MM.1S (cell line): ENCODE results near the gene FOXK1.

Experiments
- EZH2 ChIP-seq: fragments of 300-600 bp; sonication (generic); optimal IDR thresholded peaks from 2 replicates; pipeline ENCODE3; 2017; ENCODE audit warnings: low read depth, mild to moderate bottlenecking, antibody characterized with exemption, low read length, mixed read lengths
- TF ChIP-seq, protein P1 (sequence below): fragments of 300-600 bp; sonication (generic); IDR thresholded peaks from 2 replicates; pipeline ENCODE4 v1.5.1; 2016; ENCODE audit warnings: antibody characterized with exemption, low read length, mixed read lengths

DNA sequence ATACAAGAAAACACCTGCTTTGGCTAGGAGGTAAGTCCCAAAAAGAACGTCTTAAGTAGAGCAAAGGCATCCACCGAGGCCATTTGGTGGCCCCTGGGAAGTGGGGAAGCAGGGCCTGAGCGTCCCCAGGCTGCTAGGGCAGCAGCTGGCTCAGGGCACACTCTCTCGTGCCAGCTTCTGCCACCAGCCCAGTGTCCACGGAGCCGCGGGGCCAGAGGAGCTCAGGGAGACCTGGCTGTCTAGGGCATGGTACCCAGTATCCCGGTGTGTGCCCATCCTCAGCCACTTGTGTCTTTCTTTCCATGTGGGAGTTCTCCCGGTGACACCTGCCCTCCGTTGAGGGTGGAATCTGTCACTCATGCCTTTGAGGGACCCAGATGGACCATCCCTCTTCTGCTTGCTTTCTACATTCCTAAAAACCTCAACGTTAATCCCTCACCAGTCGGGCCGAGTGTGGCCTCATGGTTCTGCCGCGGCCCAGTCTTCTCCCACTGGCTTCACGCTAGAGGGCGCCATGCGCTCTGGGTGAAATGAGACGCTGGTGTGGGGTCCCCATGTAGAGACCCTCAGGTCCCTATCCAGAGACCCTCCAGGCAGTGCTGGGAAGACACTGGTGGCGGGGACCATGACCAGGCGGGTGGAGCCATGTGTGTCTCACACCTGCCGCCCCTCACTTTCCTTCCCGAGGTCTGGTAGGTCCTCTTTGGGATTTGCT lies 83.8 kb downstream of the FOXK1 start:
- TF ChIP-seq, protein P1, sequence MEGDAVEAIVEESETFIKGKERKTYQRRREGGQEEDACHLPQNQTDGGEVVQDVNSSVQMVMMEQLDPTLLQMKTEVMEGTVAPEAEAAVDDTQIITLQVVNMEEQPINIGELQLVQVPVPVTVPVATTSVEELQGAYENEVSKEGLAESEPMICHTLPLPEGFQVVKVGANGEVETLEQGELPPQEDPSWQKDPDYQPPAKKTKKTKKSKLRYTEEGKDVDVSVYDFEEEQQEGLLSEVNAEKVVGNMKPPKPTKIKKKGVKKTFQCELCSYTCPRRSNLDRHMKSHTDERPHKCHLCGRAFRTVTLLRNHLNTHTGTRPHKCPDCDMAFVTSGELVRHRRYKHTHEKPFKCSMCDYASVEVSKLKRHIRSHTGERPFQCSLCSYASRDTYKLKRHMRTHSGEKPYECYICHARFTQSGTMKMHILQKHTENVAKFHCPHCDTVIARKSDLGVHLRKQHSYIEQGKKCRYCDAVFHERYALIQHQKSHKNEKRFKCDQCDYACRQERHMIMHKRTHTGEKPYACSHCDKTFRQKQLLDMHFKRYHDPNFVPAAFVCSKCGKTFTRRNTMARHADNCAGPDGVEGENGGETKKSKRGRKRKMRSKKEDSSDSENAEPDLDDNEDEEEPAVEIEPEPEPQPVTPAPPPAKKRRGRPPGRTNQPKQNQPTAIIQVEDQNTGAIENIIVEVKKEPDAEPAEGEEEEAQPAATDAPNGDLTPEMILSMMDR: no peak
- no peak for TF ChIP-seq EZH2
